Natural killer cell (primary cell): ENCODE measurements around the gene C4orf54. TPM values are rescaled to one million over a fixed set of nuclear protein-coding genes. Genes with fewer than 3 reads are reported as not detected.

Source experiments
- ATAC-seq, 3 donors: fragments of 150-1000 bp in 2 of 3; fragments of 200-7000 bp in 1 of 3; cut with Tn5 transposase; 1 replicate in 1 of 3; 2 replicates in 2 of 3; pipeline ENCODE4 v1.10.0; 2021; ENCODE audit warnings: mild to moderate bottlenecking in 2 of 3, moderate library complexity in 2 of 3
- DNase-seq, 2 donors: peaks; one replicate each; pipeline versions ENCODE4 v3.0.0 to v3.0.0-alpha.2; 2013 to 2021; ENCODE audit warnings: mixed read lengths in 1 of 2
- H3K27ac ChIP-seq: one replicate; pipeline ENCODE4 v1.5.1; 2013; ENCODE audit warnings: mild to moderate bottlenecking, low read length
- H3K27me3 ChIP-seq: one replicate; pipeline ENCODE4 v1.6.1; 2013; ENCODE audit warnings: low read length; ENCODE audit not compliant: control insufficient read depth, insufficient read depth
- H3K36me3 ChIP-seq: one replicate; pipeline ENCODE4 v1.6.1; 2013; ENCODE audit warnings: low read length; ENCODE audit not compliant: control insufficient read depth, insufficient read depth
- H3K4me1 ChIP-seq: one replicate; pipeline ENCODE4 v1.6.1; 2013; ENCODE audit warnings: low read length; ENCODE audit not compliant: control insufficient read depth, insufficient read depth
- H3K4me3 ChIP-seq: one replicate; pipeline ENCODE4 v1.5.1; 2013; ENCODE audit warnings: low read length
- H3K9me3 ChIP-seq: one replicate; pipeline ENCODE4 v1.6.1; 2013; ENCODE audit warnings: low read length; ENCODE audit not compliant: control insufficient read depth, insufficient read depth
- H3K27ac Mint-ChIP-seq, 2 donors: one replicate each; pipeline ENCODE4 v1.8.0; 2022; ENCODE audit warnings: mild to moderate bottlenecking in 2 of 2, mixed read lengths in 2 of 2, moderate library complexity in 1 of 2
- H3K27me3 Mint-ChIP-seq, 2 donors: one replicate each; pipeline ENCODE4 v1.8.0; 2022; ENCODE audit warnings: low read depth in 2 of 2, mixed read lengths in 2 of 2
- H3K36me3 Mint-ChIP-seq: one replicate; pipeline ENCODE4 v1.8.0; 2022; ENCODE audit warnings: mixed read lengths
- H3K4me1 Mint-ChIP-seq, 2 donors: one replicate each; pipeline ENCODE4 v1.8.0; 2022; ENCODE audit warnings: mixed read lengths in 2 of 2
- H3K4me3 Mint-ChIP-seq: one replicate; pipeline ENCODE4 v1.8.0; 2022; ENCODE audit warnings: mild to moderate bottlenecking, moderate library complexity, mixed read lengths
- H3K9me3 Mint-ChIP-seq, 2 donors: one replicate each; pipeline ENCODE4 v1.8.0; 2022; ENCODE audit warnings: mixed read lengths in 2 of 2
- CTCF ChIP-seq: fragments of 200-600 bp; IDR thresholded peaks from one replicate; pipeline ENCODE4 v1.8.0; 2022; ENCODE audit warnings: antibody characterized with exemption
- WGBS: methylation state at CpG from one replicate; pipeline ENCODE4 v1.1.7; 2013; ENCODE audit warnings: missing lambda C conversion rate; ENCODE audit not compliant: insufficient coverage; 5-methylcytosine and 5-hydroxymethylcytosine counted together
- intact Hi-C: fragments of 100-400 bp; cut with micrococcal nuclease; formaldehyde crosslinking; loops from one replicate; pipeline ENCODE4 v1.14.2; 2022
- total RNA-seq, 4 donors: library from RNA; stranded (reverse); fragments of 120-200 nt in 1 of 4; gene quantifications; one replicate each; pipeline versions ENCODE4 v1.2.3 to v1.2.4, GENCODE V29; 2013 to 2022

Gene C4orf54
- total RNA-seq, 3 donors from 2014 or later (not counting 1 experiment from before 2014, with no cell fraction given) = not detected

DNA sequence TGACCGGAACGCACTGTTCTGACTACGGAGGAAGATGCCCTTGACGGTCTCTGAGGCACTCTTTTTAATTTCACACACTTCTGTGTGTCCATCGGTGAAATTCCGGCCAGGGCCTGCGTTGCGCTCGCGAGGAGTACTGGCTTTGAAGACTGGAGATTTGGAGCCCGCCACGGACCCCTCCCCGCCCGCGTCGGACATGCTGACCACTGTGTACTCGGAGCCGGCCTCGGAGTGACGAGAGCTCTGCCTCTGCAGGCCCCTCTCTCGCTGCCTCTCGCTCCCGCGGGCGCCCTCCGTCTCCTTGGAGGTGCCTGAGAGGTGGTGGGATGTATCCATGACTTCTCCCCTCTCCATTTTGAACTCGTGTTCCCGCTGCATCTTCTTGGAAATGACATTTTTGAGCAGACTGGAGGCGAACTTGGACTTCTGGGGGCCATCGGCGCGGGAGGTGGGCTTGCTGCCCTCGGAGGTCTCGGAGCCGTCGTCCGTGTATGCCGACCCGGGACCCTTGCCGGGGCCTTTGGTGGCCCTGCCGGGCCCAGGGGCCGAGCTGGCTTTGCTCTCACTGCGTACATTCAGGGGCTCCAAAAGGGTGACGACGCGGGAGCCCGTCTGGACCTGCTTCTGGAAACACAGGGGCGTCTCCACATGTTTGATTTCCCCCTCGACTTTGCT is 5.7 kb downstream of the C4orf54 start:
- Histone ChIP-seq H3K27ac (no peak overlapping the region), H3K4me1 (no peaks in the 10 kb centered on the region), H3K27me3 (no peaks in the 10 kb centered on the region), H3K4me3 (no peak overlapping the region), H3K9me3 (no peaks in the 10 kb centered on the region), H3K36me3 (no peaks in the 10 kb centered on the region)
- no peaks in the 10 kb centered on the region for H3K9me3 Mint-ChIP-seq
- H3K27me3 Mint-ChIP-seq = no peaks in the 10 kb centered on the region
- ATAC-seq = no peak
- TF ChIP-seq CTCF = no peak
- 95% methylated on average over 49 of the region's 49 CpGs for WGBS
- no peak overlapping the region for H3K27ac Mint-ChIP-seq
- H3K36me3 Mint-ChIP-seq = no peaks in the 10 kb centered on the region
- H3K4me1 Mint-ChIP-seq = no peaks in the 10 kb centered on the region
- intact Hi-C loops = no loop called here
- no peak for DNase-seq
- no peak overlapping the region for H3K4me3 Mint-ChIP-seq

DNA sequence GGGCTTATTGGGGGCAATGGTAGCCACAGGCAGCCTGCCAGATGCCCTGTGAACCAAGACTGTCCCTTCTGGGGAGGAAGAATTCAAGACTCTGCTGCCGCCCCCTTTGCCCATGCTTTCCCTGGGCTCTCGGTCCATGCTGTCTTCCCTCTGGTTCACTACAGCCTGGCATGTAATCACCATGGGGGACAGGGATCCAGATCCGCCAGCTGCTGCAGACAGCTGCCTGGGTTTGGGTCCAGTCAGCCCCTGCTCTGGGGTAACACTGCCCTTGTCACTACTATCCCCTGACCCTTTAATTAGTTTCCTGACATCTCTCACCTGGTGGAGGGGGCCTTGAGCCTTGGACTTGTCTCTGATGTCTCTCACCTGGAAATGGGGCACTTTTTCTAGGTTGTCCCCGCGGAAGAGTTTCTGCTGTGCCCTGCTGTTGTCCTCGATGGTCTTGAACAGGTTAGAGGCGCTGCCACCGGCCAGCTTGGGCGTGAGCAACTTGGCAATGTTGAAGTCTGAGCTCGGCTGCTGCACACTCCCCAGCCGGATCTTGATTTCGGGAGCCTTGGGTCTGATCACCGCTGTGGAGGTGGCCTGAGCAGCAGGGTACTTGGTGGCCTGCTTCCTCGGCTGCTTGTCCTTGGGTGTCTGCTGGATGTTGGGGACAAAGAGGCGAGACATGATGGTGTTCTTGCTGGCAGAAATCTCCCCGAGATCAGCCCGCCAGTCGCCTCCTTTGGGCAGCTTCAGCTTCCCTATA is 6.4 kb downstream of the C4orf54 start:
- Mint-ChIP-seq H3K36me3 (no peaks in the 10 kb centered on the region), H3K9me3 (no peaks in the 10 kb centered on the region), H3K27ac (no peak overlapping the region), H3K27me3 (no peaks in the 10 kb centered on the region), H3K4me1 (no peaks in the 10 kb centered on the region), H3K4me3 (no peak overlapping the region)
- Histone ChIP-seq H3K27me3 (no peaks in the 10 kb centered on the region), H3K9me3 (no peaks in the 10 kb centered on the region), H3K27ac (no peak overlapping the region), H3K4me1 (no peaks in the 10 kb centered on the region), H3K36me3 (no peaks in the 10 kb centered on the region), H3K4me3 (no peak overlapping the region)
- no peak for TF ChIP-seq CTCF
- intact Hi-C loops = no loop called here
- ATAC-seq (no peak), DNase-seq (no peak)
- 92% methylated on average over 18 of the region's 18 CpGs for WGBS

DNA sequence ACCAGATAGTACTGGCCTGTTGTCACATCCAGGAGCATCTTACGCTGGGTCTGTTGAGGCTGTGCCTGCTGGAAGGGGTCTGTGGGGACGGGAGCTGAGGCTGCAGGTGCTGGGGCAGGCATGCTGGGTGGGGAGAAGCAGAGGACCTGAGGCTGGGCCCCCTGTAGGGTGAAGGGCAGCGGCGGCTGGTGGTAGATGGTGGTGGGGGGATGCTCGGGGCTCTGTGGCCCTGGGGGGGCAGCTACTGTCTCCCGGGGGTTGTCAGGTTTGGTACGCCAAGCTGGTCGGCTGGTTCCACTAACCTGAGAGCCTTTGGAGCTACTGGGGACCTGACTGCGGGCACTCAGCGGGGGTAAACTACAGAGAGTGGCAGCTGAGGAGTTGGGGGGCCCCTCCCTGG is 7.8 kb downstream of the C4orf54 start:
- H3K9me3 Mint-ChIP-seq = no peaks in the 10 kb centered on the region
- no peaks in the 10 kb centered on the region for H3K27me3 Mint-ChIP-seq
- no peaks in the 10 kb centered on the region for H3K4me1 Mint-ChIP-seq
- 87% methylated on average over 10 of the region's 10 CpGs for WGBS
- H3K27ac ChIP-seq = no peak overlapping the region
- intact Hi-C loops = no loop called here
- no peaks in the 10 kb centered on the region for H3K27me3 ChIP-seq
- no peak overlapping the region for H3K4me3 Mint-ChIP-seq
- no peak overlapping the region for H3K4me3 ChIP-seq
- ATAC-seq (peak in 1 of 3 donors; percentile 21), DNase-seq (no peak)
- H3K4me1 ChIP-seq = no peaks in the 10 kb centered on the region
- no peaks in the 10 kb centered on the region for H3K9me3 ChIP-seq
- no peak for TF ChIP-seq CTCF
- H3K27ac Mint-ChIP-seq = no peak overlapping the region
- no peaks in the 10 kb centered on the region for H3K36me3 Mint-ChIP-seq
- H3K36me3 ChIP-seq = no peaks in the 10 kb centered on the region
